ENCODE data around the gene TRIM3.

Gene TRIM3

GRCh38 chr11:6483015-6483414 is 9.3 kb upstream of the TRIM3 start:
- Histone ChIP-seq H3K27ac (no peak overlapping the region), H3K36me3 (peaks cover 49% of the 10 kb centered on the region), H3K9me3 (ENCODE audit: severe bottlenecking) (no peaks in the 10 kb centered on the region), H3K27me3 (ENCODE audit: insufficient read depth, low read depth, severe bottlenecking) (no peaks in the 10 kb centered on the region), H3K4me3 (ENCODE audit: low read depth, low read length) (no peak overlapping the region)
- no peak for TF ChIP-seq CTCF (IDR thresholded peaks at IDR 0.05; ENCODE audit: low read depth, low read length)
- no peak for DNase-seq

- Histone ChIP-seq H3K9me3 (ENCODE audit: severe bottlenecking) (no peaks in the 10 kb centered on the region), H3K27me3 (ENCODE audit: insufficient read depth, low read depth, severe bottlenecking) (no peaks in the 10 kb centered on the region), H3K27ac (no peak overlapping the region), H3K36me3 (peaks cover 52% of the 10 kb centered on the region), H3K4me3 (ENCODE audit: low read depth, low read length) (peak overlapping the region; percentile 88)
- TF ChIP-seq CTCF (IDR thresholded peaks at IDR 0.05; ENCODE audit: low read depth, low read length) = no peak
- no peak for DNase-seq
These were observed 8.7 kb upstream of the TRIM3 start for GRCh38 chr11:6482441-6482840.

- DNase-seq = no peak
- peak overlapping the region; percentile 88 for H3K4me3 ChIP-seq (ENCODE audit: low read depth, low read length)
- H3K27me3 ChIP-seq (ENCODE audit: insufficient read depth, low read depth, severe bottlenecking) = no peaks in the 10 kb centered on the region
- H3K27ac ChIP-seq = peak overlapping the region; percentile 70
- peaks cover 54% of the 10 kb centered on the region for H3K36me3 ChIP-seq
- no peaks in the 10 kb centered on the region for H3K9me3 ChIP-seq (ENCODE audit: severe bottlenecking)
- TF ChIP-seq CTCF (IDR thresholded peaks at IDR 0.05; ENCODE audit: low read depth, low read length) = no peak
These were observed 8.2 kb upstream of the TRIM3 start for GRCh38 chr11:6481924-6482275.

- peak; percentile 97 for DNase-seq
- H3K9me3 ChIP-seq (ENCODE audit: severe bottlenecking) = no peaks in the 10 kb centered on the region
- no peak for TF ChIP-seq CTCF (IDR thresholded peaks at IDR 0.05; ENCODE audit: low read depth, low read length)
- peak within 1 kb of the TSS; percentile 88 for H3K4me3 ChIP-seq (ENCODE audit: low read depth, low read length)
- H3K27ac ChIP-seq = peak within 1 kb of the TSS; percentile 76
- peaks cover 49% of the 10 kb centered on the region for H3K36me3 ChIP-seq
- no peaks in the 10 kb centered on the region for H3K27me3 ChIP-seq (ENCODE audit: insufficient read depth, low read depth, severe bottlenecking)
These were observed 7.5 kb upstream of the TRIM3 start, which contains the start of the genes ARFIP2 and TIMM10B for GRCh38 chr11:6481012-6481923. ARFIP2 (minus strand) TSS chr11:6481331; CDS start chr11:6480421, 910 bp downstream. TIMM10B (plus strand) TSS chr11:6481501; CDS start chr11:6481517, 16 bp downstream.

DNA sequence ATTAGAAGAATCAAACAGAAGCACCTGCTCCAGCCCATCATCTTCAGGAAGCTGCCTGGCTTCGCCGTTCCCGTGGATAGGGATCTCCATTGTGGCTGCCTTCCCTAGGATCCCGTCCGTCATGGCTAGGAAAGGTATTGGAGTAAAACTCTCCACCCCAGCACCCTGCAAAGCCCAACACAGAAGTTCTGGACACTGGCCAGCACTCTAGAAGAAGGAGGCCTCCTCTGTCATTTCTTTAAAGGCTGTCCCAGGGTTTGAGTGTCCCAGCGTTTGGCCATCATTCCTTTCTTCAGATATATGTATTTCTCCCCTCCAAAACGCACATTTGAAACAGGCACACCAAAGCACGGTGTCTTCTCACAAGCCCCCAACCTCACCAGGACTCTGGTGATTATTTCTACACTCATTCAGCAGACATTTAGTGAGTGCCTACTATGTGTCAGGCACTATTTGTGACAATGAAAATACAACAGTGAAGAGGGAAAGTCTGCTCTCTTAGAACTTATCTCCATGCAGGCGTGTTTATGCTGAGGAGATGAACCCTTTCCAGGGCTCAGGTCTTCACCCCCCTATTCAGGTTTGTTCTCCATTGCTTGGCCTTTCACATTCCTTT is 6.7 kb upstream of the TRIM3 start:
- Histone ChIP-seq H3K9me3 (ENCODE audit: severe bottlenecking) (no peaks in the 10 kb centered on the region), H3K36me3 (peaks cover 48% of the 10 kb centered on the region), H3K4me3 (ENCODE audit: low read depth, low read length) (peak overlapping the region; percentile 88), H3K27ac (peak overlapping the region; percentile 76), H3K27me3 (ENCODE audit: insufficient read depth, low read depth, severe bottlenecking) (no peaks in the 10 kb centered on the region)
- no peak for TF ChIP-seq CTCF (IDR thresholded peaks at IDR 0.05; ENCODE audit: low read depth, low read length)
- DNase-seq = no peak

All from WERI-Rb-1 (cell line).